PC-3 (cell line): ENCODE results near the gene TRPV6. TPM values are rescaled to one million over a fixed set of nuclear protein-coding genes. Genes with fewer than 3 reads are reported as not detected.

ENCODE experiments used
- ATAC-seq: fragments of 200-7000 bp; cut with Tn5 transposase; 2 replicates; pipeline ENCODE4 v1.9.1; 2020; ENCODE audit warnings: mild to moderate bottlenecking, moderate library complexity
- BruUV-seq: library from RNA; stranded (reverse); fragments of 400-500 nt; replicated peaks from 2 replicates; lab custom pipeline; 2021; lab: Mats Ljungman, UMichigan
- CTCF ChIA-PET: fragments of 300-600 bp; sonication (Branson Sonifier 250); formaldehyde crosslinking; loops from one replicate; lab custom pipeline; 2022; ENCODE audit warnings: antibody characterized with exemption; lab: Charles Lee
- POLR2A ChIA-PET: fragments of 300-600 bp; sonication (Branson Sonifier 250); formaldehyde crosslinking; loops from one replicate; lab custom pipeline; 2022; ENCODE audit warnings: antibody characterized with exemption; ENCODE audit not compliant: unreplicated experiment; lab: Charles Lee
- DNase-seq: peaks from one replicate; pipeline ENCODE4 v3.0.0-alpha.2; 2015
- H2AFZ ChIP-seq: fragments of 300-600 bp; sonication (generic); 2 replicates; pipeline ENCODE4 v1.6.0; 2016; ENCODE audit warnings: antibody characterized with exemption, low read length
- H3F3A ChIP-seq: fragments of 300-600 bp; sonication (generic); one replicate; pipeline ENCODE4 v1.6.0; 2017; ENCODE audit warnings: antibody characterized with exemption, low read length, control low read depth, mild to moderate bottlenecking; ENCODE audit not compliant: unreplicated experiment
- H3K27ac ChIP-seq: fragments of 300-600 bp; sonication (generic); 2 replicates; pipeline ENCODE4 v1.5.1; 2016; ENCODE audit warnings: mild to moderate bottlenecking, low read length
- H3K27me3 ChIP-seq: fragments of 300-600 bp; sonication (generic); 2 replicates; pipeline ENCODE4 v1.6.1; 2016; ENCODE audit warnings: low read length, mixed read lengths
- H3K36me3 ChIP-seq: fragments of 300-600 bp; sonication (generic); 2 replicates; pipeline ENCODE4 v1.6.1; 2016; ENCODE audit warnings: low read depth, mixed run types, low read length, mixed read lengths
- H3K4me1 ChIP-seq: fragments of 300-600 bp; sonication (generic); 2 replicates; pipeline ENCODE4 v1.5.1; 2016; ENCODE audit warnings: low read length; ENCODE audit not compliant: insufficient read depth
- H3K4me2 ChIP-seq: fragments of 300-600 bp; sonication (generic); 2 replicates; pipeline ENCODE4 v1.6.0; 2016; ENCODE audit warnings: low read length
- H3K4me3 ChIP-seq: fragments of 300-600 bp; sonication (generic); 2 replicates; pipeline ENCODE4 v1.5.1; 2016; ENCODE audit warnings: mild to moderate bottlenecking, low read length, mixed read lengths
- H3K79me2 ChIP-seq: fragments of 300-600 bp; sonication (generic); 2 replicates; pipeline ENCODE4 v1.6.1; 2017; ENCODE audit warnings: low read length, mixed read lengths
- H3K9ac ChIP-seq: fragments of 300-600 bp; sonication (generic); 2 replicates; pipeline ENCODE4 v1.6.0; 2016; ENCODE audit warnings: mild to moderate bottlenecking, low read length
- H3K9me2 ChIP-seq: fragments of 300-600 bp; sonication (generic); replicated peaks from 2 replicates; pipeline ENCODE4 v1.6.1; 2016; ENCODE audit warnings: mixed run types, low read length, mixed read lengths
- H3K9me3 ChIP-seq: fragments of 300-600 bp; sonication (generic); 2 replicates; pipeline ENCODE4 v1.6.1; 2016; ENCODE audit warnings: low read length, mixed read lengths
- H4K20me1 ChIP-seq: fragments of 300-600 bp; sonication (generic); 2 replicates; pipeline ENCODE4 v1.6.1; 2016; ENCODE audit warnings: low read length, mixed read lengths
- EZH2 ChIP-seq: fragments of 300-600 bp; sonication (generic); IDR thresholded peaks from one replicate; pipeline ENCODE4 v1.6.1; 2017; ENCODE audit warnings: antibody characterized with exemption, mild to moderate bottlenecking, low read length; ENCODE audit not compliant: unreplicated experiment
- EZH2phosphoT487 ChIP-seq: fragments of 300-600 bp; sonication (generic); IDR thresholded peaks from 2 replicates; pipeline ENCODE4 v1.6.1; 2018; ENCODE audit warnings: mild to moderate bottlenecking, antibody characterized with exemption, low read length, borderline replicate concordance
- intact Hi-C: fragments of 100-400 bp; cut with micrococcal nuclease; formaldehyde crosslinking; loops from 2 replicates; pipeline ENCODE4 v1.9.0; 2023
- total RNA-seq: library from RNA; depleted of rRNA; stranded (reverse); fragments of >200 nt; gene quantifications from 2 replicates; pipeline ENCODE4 v1.2.3, GENCODE V29; 2014
- TF ChIP-seq, protein P1 (sequence below): fragments of 300-600 bp; sonication (generic); conservative IDR thresholded peaks from 2 replicates; pipeline ENCODE4 v1.5.1; 2017; ENCODE audit warnings: antibody characterized with exemption, low read depth, mild to moderate bottlenecking, low read length

The TRPV6 gene
- total RNA-seq, 1 experiment from 2014 or later = 1.4 TPM

DNA sequence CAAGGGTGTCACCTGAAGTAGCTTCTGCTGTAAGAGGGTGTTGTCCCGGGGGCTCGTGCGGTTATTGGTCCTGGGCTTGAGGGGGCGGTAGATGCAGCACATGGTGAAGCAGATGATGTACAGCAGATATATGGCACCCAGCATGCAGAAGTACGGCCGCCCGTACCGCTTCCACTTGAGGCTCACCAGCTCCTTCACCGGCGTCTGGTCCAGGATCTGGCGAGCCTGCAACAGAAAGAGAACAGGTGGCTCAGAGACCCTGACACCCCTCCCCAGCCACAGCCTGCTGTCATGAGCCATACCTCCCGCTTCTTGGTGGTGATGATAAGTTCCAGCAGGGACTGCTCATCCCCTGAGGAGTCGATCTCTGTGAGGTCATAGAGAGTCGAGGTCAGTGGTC is 10.1 kb downstream of the TRPV6 start:
- intact Hi-C loops = no loop called here
- no peaks in the 10 kb centered on the region for H4K20me1 ChIP-seq
- no peaks in the 10 kb centered on the region for H3K79me2 ChIP-seq
- H2AFZ ChIP-seq = no peak overlapping the region
- no peak for ATAC-seq
- H3K4me3 ChIP-seq = no peak overlapping the region
- H3F3A ChIP-seq = no peaks in the 10 kb centered on the region
- H3K9me3 ChIP-seq = no peaks in the 10 kb centered on the region
- H3K27me3 ChIP-seq = peaks cover 22% of the 10 kb centered on the region
- no peak for DNase-seq
- no peak overlapping the region for H3K27ac ChIP-seq
- H3K9ac ChIP-seq = no peak overlapping the region
- no peaks in the 10 kb centered on the region for H3K9me2 ChIP-seq
- POLR2A ChIA-PET = no interaction called here
- H3K36me3 ChIP-seq = no peaks in the 10 kb centered on the region
- TF ChIP-seq EZH2phosphoT487 = no peak
- TF ChIP-seq, protein P1, sequence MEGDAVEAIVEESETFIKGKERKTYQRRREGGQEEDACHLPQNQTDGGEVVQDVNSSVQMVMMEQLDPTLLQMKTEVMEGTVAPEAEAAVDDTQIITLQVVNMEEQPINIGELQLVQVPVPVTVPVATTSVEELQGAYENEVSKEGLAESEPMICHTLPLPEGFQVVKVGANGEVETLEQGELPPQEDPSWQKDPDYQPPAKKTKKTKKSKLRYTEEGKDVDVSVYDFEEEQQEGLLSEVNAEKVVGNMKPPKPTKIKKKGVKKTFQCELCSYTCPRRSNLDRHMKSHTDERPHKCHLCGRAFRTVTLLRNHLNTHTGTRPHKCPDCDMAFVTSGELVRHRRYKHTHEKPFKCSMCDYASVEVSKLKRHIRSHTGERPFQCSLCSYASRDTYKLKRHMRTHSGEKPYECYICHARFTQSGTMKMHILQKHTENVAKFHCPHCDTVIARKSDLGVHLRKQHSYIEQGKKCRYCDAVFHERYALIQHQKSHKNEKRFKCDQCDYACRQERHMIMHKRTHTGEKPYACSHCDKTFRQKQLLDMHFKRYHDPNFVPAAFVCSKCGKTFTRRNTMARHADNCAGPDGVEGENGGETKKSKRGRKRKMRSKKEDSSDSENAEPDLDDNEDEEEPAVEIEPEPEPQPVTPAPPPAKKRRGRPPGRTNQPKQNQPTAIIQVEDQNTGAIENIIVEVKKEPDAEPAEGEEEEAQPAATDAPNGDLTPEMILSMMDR = no peak
- no peak for TF ChIP-seq EZH2
- BruUV-seq = no TSS peak
- H3K4me2 ChIP-seq = no peak overlapping the region
- CTCF ChIA-PET = no interaction called here
- H3K4me1 ChIP-seq = no peaks in the 10 kb centered on the region

DNA sequence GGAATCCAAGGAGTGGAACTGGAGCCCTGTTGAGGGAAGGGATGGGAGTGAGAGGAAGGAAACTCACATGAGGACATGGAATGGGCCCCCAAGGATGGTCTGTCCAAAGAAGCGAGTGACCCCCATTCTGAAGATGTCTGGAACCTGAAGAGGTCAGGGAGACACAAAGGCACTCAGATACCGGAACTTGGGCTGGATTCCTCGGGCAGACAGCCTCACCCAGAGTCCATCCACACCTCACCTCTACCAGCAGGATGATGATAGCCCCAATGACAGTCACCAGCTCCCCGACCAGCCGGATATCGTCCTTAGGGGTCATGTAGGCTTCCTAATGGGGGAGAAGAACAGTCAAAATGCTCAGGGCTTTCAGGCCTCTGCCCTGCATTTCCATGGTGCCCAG is 10.7 kb downstream of the TRPV6 start:
- TF ChIP-seq, protein P1 = no peak
- no peak for TF ChIP-seq EZH2
- no peak for TF ChIP-seq EZH2phosphoT487
- ATAC-seq (no peak), DNase-seq (no peak)
- Histone ChIP-seq H4K20me1 (no peaks in the 10 kb centered on the region), H3K79me2 (no peaks in the 10 kb centered on the region), H3K9me3 (no peaks in the 10 kb centered on the region), H3K4me3 (no peak overlapping the region), H3K9ac (no peak overlapping the region), H3K4me1 (no peaks in the 10 kb centered on the region), H3K36me3 (no peaks in the 10 kb centered on the region), H3F3A (no peaks in the 10 kb centered on the region), H3K9me2 (no peaks in the 10 kb centered on the region), H3K4me2 (no peak overlapping the region), H2AFZ (no peak overlapping the region), H3K27ac (no peak overlapping the region), H3K27me3 (peaks cover 17% of the 10 kb centered on the region)
- POLR2A ChIA-PET = no interaction called here
- CTCF ChIA-PET = no interaction called here
- intact Hi-C loops = no loop called here
- BruUV-seq = no TSS peak

DNA sequence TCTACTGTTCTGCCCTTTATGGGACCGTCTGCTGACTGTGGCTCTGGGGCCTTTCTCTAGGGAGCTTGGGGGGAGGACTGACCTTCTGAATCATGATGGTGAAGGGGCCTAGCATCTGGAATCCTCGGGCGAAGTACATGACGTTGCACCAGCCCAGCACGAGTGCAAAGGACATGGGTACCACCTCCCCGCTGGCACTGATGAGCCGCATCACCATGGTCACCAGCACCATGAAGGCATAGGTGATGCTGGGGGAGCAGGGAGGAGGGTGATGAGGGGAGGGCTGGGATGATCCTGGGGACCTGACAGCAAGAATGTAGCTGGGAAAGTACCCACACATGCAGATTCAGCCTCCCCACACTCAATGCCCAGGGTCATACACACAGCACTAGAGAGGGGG is 11.1 kb downstream of the TRPV6 start:
- Histone ChIP-seq H3K36me3 (no peaks in the 10 kb centered on the region), H3K27ac (no peak overlapping the region), H3F3A (no peaks in the 10 kb centered on the region), H3K9me3 (no peaks in the 10 kb centered on the region), H3K27me3 (peaks cover 13% of the 10 kb centered on the region), H3K79me2 (no peaks in the 10 kb centered on the region), H2AFZ (no peak overlapping the region), H3K9me2 (no peaks in the 10 kb centered on the region), H4K20me1 (no peaks in the 10 kb centered on the region), H3K9ac (no peak overlapping the region), H3K4me2 (no peak overlapping the region), H3K4me3 (no peak overlapping the region), H3K4me1 (no peaks in the 10 kb centered on the region)
- no TSS peak for BruUV-seq
- POLR2A ChIA-PET = no interaction called here
- DNase-seq (no peak), ATAC-seq (no peak)
- TF ChIP-seq EZH2 (no peak), EZH2phosphoT487 (no peak)
- TF ChIP-seq, protein P1 = no peak
- CTCF ChIA-PET = no interaction called here
- intact Hi-C loops = no loop called here
